Activated T-helper 1 cell treated with Interleukin-2 at 50 U/mL for 16 hours (primary cell): Measurements from ENCODE around the gene FREM1.

Experiments used
- DNase-seq: peaks from one replicate; pipeline ENCODE4 v3.0.0-alpha.2; 2020; ENCODE audit warnings: low read depth

The FREM1 gene

DNA sequence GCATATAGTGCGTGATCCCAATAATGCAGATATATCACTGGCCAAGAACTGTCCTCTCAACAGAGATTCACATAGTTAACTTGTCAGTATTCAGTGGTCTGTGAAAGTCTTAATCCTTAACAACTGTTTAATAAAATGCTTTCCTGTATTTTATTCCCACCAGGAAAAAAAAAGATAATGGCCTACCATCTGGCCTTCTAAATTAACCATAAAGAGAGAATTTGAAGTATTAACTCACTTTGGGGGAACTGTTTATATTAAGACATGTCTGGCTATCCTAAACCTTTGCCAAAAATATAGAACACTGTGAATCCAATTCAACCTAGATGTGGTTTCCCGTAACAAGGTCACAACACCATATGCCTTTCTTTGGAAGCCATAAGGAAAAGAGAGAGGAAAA is 818 bp upstream of the FREM1 start:
- no peak for DNase-seq

DNA sequence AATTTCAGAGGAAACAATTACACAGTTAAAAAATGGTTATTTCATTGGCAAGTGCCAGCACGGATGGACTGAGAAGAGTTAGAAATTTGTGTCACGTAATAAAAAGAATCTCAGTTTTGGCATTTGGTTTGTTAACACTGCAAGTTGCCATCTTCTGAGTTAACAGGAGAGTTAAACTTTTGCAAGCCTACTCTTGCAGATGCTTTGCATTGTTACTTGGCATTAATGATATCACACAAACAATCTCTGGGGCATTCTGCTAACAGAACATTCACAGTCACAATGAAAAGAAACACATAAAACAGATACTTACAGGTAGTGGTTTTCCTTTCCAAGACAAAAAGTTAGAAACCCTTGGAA is 647 bp downstream of the FREM1 start:
- no peak for DNase-seq

DNA sequence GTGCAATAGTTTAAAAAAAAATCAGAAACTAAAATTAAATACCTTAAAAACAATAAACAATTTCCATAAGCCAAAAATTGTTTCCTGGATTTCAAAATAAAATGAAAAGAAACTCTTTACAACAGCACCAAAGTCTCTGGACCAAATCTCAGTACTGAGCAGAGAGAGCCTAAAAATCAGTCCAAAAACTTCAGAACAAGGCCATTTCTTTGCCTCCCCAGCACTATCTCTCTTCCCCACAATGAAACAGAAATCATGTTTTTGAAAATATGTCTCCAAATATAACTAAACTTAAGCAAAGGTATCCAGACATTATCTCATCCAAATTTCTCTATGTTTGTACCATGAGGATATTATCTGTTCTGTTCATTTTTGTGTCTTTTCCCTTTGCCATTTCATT is 1.0 kb downstream of the FREM1 start:
- no peak for DNase-seq

DNA sequence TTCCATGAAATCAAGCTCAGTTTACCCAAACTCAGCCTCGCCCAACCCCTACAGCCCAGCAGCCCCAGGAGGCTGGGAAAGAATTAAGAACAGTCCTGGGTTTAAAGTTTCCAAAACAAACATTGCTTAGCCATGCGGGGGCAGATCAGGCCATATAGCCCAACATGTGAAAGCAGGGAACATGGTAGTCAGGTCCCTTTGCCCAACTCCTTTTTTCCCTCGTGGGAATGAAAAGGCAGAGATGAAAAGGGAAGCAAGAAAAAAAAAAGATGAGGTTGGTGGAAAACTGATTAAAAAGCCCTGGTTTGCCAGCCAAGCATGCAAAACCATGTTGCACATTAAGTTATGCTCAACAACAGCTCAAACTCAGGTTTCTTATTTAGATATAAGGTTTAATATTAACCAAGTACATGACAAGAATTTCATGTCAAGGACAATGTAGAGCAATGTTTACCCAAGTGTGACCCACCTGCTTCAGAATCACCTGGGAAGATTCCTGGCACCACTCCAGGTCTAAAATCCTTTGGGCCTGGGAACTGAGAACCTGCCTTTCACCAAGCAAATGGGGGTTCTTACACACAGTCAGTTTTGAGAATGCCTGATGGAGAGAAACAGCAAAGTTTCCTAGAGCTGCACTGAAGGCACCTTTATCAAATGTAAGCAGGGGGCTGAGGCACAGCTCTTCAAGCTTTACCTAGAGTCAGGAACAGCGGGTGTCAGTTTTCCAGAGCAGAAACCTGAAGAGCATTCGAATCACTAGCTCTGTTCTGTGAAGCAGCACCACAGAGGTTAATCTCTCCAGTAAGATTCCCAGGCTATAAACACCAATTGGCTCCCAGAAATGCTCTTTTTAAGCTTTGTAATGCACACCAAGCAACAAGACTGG is 1.7 kb downstream of the FREM1 start:
- no peak for DNase-seq

DNA sequence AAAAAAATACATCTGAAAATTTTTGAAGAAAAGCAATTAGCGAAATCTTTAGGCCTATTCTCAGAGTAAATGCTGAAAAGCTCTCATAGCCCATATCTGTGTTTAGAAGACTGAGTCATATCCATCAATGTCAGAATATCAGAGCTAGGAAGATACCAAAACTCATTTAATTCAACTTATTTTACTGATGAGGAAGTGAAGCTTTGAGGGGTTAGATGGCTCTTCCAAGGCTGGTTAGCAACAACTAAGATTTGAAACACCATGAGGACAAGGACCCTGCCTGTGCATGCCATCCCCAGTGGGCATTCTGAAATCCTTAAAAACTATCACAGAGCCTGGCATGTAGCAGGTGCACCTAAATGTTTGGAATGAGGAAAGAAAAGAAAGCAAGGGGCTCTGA is 2.5 kb downstream of the FREM1 start:
- no peak for DNase-seq

DNA sequence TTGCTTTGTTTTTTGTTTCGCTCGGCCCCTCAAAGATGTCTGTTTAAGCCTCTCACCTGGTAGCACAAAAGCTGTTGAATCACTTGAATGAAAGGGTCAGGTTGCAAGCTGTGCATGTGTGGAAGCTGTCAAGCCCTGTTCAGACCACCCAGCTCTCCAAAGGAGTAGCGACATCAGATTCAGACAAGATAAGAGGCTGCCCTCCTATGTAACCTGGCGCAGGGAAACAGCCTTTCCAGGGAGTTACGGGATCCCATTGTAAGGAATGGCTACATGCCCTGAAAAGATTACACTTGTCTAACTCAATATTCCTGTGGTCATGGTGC is 2.9 kb downstream of the FREM1 start:
- DNase-seq = no peak

DNA sequence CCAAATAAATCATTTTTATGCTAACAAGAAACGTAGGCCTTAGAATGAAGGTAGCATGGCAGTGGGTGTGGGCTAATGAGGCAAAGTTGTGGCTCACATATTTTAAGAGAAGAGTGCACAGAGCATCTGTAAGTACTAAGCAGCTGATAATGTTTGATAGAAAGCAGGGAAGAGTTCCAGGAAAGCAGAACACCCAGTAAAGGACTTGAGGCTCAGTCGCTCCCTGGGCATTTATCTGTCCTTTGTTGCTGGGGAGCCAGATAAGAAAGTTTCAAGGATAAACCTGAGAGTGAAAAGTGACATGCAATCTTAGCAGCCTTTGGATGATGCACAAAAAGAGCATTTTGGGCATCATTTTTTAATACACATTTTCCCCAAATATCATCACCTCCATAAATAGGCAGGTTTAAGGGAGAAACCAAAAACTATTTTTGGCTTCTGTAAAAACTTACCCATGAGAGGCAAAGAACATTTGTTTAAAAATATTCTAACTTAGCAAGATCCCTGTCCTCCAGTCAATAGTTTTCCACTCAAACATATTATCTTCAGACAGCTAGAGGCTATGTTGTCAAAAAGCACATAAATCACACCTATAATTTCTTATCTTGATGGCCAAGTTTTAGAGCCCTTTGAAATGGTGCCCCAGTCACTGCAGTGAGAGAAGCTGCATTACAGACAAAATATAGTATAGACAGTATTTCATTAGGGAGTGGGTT is 3.4 kb downstream of the FREM1 start:
- no peak for DNase-seq

DNA sequence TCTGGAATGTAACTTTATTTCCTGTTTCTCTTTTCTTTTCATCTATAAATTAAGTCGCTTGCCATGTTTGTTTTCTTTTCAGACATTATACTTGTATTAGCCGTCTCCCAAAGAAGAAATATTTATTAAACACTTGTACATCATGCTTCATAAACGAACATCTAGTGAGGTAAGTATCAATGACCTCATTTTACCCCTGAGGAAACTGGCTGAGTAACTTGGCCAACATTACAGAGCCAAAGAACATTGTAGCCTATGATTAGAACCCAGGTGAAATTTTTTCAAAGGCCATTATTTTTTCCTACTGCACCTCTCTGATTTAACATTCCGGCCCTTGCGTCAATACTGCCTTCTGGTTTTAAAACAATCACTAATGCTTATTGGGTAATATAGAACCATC is 4.2 kb downstream of the FREM1 start:
- DNase-seq = no peak

DNA sequence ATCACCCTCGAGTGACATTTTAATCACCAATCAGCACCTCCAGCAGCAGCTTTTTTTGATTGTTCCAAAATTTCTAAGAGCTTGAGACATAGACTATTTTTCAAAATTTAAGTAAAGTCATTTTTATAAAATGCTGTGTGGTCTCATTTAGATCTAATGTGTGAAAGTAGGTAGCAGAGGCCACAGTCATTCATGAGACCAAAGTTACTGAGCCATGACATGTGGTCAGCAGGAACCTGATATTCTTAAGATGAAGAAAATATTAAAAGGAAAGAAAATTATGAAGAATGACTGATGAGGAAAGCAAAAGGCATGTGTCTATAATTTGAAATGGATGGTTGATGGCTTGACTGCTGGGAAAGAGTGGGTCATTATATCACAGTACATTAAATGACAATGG is 7.2 kb downstream of the FREM1 start:
- DNase-seq = no peak

DNA sequence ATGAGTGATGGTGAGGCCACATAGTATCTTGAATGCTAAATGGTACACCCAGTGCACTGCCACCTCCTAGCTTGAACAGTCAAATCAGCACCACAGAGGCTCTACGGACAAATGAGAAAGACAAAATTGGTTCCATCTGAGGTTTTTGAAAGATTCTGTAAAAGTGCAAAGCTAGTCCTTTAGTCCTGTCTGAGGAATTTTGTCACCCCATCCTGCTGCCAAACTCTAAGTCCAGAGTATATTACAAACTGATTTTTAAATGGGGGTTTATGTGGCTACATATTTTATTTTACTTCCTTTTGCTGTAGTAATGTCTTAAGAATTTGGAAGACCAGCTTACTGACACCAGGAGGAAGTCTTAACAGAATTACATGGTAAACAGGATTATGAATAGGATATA is 7.7 kb downstream of the FREM1 start:
- DNase-seq = no peak

DNA sequence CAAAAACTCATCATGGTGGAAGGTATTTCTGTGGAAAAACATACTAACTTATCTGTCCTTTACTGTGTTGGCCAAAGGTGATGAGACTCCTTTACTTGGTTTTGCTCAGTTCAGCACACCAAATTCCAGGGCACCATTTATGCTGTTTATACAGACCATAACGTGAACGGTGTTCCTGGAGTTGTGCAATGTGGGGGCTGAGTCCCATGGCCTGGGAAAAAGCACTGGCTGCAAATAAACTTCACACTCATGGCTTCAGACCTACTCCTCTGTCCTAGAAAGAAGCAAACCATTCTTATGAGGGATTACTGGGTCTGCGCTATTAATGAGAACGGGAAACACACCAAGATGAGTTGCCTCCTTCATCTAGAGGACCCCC is 10.4 kb downstream of the FREM1 start:
- DNase-seq = no peak

DNA sequence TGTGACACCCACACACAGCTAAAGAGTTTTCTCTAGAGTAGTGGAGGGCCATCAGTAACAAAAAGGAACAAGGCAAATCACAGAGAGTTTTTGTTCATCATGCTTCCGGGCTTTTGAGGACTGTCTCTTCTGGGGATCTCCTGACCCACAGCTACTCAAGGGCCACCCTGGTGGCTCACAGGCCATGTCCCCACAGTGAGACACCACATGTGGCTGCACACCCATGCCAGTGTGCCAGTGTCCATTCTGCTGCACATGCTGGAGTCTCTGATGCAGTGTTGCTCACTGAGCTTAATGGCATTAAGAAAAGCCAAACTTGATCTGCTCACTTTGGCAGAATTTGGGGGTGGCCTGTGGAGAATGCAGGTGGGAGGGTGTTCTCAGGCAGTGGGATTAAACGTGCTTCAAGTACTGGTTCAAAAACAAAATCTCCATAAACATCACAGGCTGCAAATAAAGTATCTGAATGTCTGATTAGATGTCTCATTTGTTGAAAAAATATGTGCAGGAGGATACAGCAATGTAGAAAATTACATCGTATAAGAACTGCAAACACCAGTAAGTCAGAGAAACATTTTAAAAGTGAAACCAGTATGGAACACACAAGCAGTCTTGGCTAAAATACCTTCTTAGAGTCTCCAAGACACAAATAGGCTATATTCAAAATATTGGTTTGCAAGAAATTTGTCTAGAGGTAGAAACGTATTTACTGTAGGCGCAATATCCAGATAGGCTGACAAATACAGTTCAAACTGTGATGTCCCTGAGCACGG is 11.0 kb downstream of the FREM1 start:
- DNase-seq = no peak

DNA sequence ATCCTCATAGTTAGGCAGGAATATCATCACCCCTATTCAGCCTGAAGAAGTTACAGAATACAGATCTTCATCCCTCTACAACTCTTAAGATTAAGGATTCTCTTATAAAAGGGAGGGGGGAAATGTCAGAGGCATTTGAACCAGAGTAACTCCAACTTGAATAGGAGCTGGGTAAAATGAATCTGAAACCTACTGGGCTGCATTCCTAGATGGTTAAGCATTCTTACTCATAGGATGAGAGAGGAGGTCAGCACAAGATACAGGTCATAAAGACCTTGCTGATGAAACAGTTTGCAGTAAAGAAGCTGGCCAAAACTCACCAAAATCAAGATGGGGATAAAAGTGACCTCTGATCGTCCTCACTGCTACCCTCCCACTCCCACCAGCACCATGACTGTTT is 14.4 kb downstream of the FREM1 start:
- DNase-seq = no peak

DNA sequence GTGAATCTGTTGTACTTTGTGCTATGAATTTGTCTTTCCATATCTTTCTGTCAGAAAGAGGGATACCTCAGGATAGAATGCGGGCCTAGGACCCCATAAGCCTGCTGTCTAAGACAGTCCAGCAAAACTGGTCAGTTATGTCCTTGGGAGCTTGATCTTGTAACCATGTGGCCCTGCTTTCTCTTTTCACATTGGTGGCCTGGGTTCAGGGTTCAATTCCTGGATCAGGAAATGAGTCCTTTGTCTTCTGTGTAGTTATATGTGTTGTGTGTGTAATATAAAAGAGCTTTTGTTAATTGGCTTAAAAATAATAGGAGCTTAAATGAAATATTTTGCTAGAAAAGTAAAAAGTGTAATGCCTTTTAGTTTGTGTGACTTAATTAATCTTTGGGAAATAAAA is 16.9 kb downstream of the FREM1 start:
- DNase-seq = no peak

DNA sequence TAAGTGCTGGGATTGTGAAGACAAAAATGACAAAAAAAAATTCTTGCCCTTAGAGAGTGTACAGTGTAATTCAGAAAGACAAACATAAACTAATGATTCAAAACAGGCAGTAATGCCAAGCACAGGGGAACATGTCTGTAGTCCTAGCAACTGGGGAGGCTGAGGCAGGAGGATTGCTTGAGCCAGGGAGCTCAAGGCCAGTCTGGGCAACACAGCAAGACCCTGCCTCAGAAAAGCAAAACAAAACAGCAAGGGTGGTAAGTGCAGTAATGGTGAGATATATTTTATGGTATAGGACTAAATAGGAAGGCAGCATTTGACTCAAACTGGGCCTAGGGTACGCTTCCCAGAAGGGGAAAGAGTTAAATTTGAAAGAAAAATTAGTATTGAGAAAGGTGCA is 18.9 kb downstream of the FREM1 start:
- DNase-seq = no peak

DNA sequence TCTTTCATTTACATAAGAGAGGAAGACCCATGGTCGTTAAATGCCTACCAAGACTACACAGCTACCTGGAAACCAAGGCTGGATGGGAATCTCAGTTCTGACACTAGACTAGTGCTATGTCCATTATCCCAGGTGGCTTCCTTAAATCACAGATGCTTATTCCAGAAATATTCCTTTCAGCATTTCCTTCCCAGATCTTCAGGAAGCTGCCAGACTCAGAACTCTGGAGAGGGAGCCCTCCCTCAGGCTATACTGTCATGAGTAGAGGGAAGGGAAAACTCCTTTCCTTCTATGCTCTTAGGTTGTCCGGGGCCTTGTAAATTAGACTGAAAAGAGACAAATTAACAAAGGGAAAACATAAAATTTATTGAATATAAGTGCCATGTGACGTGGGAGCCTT is 20.8 kb downstream of the FREM1 start:
- DNase-seq = no peak

DNA sequence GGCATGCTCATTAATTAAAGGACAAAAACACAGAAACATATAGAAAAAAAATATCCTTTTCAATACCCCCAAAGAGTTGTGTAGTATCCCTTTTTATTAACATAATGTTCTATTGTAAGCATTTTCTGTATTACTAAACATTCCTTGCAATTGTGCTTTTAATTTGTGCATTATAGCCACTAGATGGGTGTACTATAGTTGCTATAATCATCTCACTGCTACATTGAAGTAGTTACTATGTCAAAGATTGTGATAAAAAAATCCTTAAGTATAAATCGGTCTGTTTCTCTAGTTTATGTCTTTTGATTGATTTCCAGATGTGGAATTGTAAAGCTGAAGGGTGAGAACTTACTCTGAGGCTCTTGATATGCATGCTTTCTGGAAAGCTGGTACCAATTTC is 21.4 kb downstream of the FREM1 start:
- DNase-seq = no peak

DNA sequence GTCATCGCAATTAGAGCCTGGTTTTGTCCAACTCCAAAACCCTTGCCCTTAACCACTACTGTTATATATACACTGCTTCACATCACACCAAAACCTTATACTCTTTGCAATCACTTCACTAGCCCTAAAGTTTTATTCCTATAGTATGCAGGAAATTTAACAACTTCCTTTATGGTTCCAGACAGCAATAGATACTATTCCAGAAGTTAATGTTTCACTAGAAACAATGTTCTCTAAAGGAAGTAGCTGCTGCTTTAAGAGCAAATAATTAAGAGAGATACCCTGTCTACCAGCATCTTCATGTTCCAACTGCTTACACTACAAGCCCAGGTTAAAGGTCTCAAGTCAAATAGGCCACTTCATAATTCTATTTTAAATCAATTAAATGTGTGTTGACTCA is 22.0 kb downstream of the FREM1 start:
- DNase-seq = no peak

DNA sequence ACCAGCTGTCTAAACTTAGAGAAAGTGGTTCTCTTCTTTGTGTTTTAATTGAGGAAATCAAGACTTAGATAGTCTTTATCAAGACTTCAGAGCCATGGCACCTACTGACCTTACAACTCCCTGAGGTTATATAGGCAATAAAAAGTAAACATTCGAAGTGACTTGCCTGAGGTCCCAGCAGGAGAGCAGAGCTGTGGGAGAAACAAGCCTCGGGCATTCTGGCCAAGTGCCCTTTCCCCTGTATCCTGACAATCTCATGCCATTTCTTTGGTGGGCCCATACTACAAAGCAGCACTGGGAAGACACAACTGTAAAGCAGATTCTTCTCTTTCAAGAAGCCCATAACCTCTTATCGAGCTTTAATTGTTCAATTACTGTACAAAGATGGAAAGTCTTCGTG is 23.1 kb downstream of the FREM1 start:
- no peak for DNase-seq

DNA sequence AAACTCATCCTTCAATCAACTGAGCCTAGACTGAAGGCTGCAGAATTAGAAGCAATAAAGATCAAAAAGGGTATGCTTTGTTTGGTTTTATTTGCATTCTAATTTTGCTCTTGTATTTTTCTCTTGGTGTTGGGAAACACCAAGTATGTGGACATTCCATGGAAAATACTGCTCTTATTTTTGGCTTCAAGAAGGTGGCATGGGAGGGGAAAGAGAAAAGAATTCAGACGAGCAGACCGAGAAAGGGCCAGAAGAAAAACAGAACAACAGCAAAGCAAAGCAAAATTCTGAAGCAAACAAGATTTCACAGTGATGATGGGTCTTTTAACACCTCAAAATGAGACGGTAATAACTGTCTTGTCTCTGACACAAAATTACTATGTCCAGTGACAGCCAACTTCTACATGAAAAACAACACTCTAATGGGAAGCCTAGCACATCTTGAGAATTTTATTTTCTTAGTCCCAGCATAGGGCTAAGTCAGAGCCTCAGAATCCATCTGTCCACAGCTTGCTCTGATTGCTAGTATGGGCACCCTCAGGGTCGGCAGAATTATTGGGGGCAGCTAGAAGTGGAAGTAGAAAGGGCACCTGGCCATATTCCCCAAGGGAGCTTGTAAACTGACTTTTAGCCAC is 26.8 kb downstream of the FREM1 start:
- DNase-seq = no peak

DNA sequence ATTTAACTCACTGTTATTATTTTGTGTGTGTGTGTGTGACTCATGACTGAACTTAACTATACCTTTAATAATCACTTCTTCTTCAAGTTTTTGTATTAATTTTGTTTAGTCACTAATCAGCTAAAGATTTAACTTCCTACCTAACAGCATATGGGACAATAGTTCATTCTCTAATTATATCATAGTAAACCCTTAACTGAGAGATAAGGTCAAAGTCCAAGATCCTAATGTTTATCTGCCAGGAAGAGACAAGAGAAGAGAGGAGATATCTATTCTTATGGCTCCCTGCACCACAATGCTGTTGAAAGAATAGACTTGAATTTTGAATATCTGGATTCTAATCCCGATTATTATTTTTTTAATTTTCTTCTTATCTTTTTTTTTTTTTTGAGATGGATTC is 28.1 kb downstream of the FREM1 start:
- no peak for DNase-seq

DNA sequence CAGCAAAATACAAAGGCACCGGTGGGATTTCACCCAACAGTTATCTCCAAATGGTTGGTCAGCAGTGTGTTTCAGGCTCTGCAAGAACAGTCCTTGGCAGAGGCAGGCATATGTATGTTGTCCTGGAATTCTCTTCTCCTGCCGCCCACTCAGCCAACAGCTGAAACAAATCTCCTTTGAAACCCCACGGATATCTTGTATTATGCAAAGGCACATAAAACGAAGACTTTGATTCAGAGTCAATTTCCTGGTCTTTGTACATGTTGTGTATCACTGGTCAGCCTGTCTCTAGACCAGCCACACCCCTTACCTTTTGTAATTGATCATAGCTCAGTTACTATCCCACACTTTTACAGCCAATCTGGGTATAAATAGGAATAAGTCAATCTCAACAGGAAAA is 29.2 kb downstream of the FREM1 start:
- DNase-seq = no peak

DNA sequence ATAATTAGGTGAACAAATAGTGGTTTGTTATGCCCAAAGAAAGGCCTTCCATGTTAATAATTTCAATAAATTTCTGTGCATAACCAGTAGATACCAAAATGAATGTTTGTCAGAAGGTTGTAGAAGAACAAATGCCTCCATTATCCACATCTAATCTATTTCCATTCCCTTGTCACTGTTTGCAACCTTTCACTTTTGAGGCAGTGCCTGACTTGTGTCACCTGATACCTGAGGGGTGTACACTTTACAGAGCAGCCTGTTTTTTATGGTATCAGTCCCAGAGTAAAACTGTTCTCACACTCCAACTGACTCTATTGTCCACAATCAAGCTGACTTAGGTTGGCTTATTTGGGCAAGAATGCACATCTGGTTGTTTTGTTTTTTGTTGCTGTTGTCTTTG is 40.1 kb downstream of the FREM1 start:
- no peak for DNase-seq
